ENCODE measurements around the gene TRAPPC3L. TPM values are rescaled to one million over a fixed set of nuclear protein-coding genes. Genes with fewer than 3 reads are reported as not detected.
A peak's percentile ranks its signal among the peaks of the same experiment; 100 is the strongest.

TRAPPC3L gene
- total and polyA plus RNA-seq, 4 donors: 0.36 to 1.8 (median 0.54) TPM

- WGBS, 2 donors: 69 to 77% methylated on average over 2 of the region's 2 CpGs
- DNase-seq (no peak), ATAC-seq (ENCODE audit: low FRiP score) (no peak)
- H3K9me3 ChIP-seq (ENCODE audit: control insufficient read depth, low read length): no peaks in the 10 kb centered on the region
- H3K4me3 ChIP-seq (ENCODE audit: low read length in 2 of 2): peak overlapping the region; percentile 87 to 89
- H3K4me1 ChIP-seq (ENCODE audit: control insufficient read depth in 1 of 2, insufficient read depth in 2 of 2, low read length in 2 of 2): peaks cover 2 to 3% of the 10 kb centered on the region in 2 donors
- peaks cover 7 to 10% of the 10 kb centered on the region in 2 donors for H3K36me3 ChIP-seq (ENCODE audit: control insufficient read depth in 1 of 2, insufficient read depth in 2 of 2, low read length in 1 of 2)
- H3K27ac ChIP-seq (ENCODE audit: low read depth in 1 of 2, low read length in 2 of 2): no peak overlapping the region
- H3K27me3 ChIP-seq (ENCODE audit: control insufficient read depth in 1 of 2, insufficient read depth in 2 of 2, low read length in 1 of 2): no peaks in the 10 kb centered on the region
- intact Hi-C loops (cut with DNase I): loop anchor here in 1 of 2 donors (5.0 kb wide), 1 partner anchor 236 kb away; the partner anchor contains the start of gene TSPYL1
Observed at GRCh38 chr6:116513224-116513875, 32.1 kb downstream of the TRAPPC3L start.

GRCh38 chr6:116512734-116513133 is 32.8 kb downstream of the TRAPPC3L start:
- Histone ChIP-seq H3K36me3 (ENCODE audit: control insufficient read depth in 1 of 2, insufficient read depth in 2 of 2, low read length in 1 of 2) (peaks cover 5 to 6% of the 10 kb centered on the region in 2 donors), H3K4me1 (ENCODE audit: control insufficient read depth in 1 of 2, insufficient read depth in 2 of 2, low read length in 2 of 2) (peaks cover 2 to 3% of the 10 kb centered on the region in 2 donors), H3K4me3 (ENCODE audit: low read length in 2 of 2) (peak overlapping the region; percentile 87 to 89), H3K27ac (ENCODE audit: low read depth in 1 of 2, low read length in 2 of 2) (peak overlapping the region in 1 of 2 donors; percentile 28), H3K27me3 (ENCODE audit: control insufficient read depth in 1 of 2, insufficient read depth in 2 of 2, low read length in 1 of 2) (no peaks in the 10 kb centered on the region), H3K9me3 (ENCODE audit: control insufficient read depth, low read length) (no peaks in the 10 kb centered on the region)
- DNase-seq (no peak), ATAC-seq (ENCODE audit: low FRiP score) (no peak)
- intact Hi-C loops (cut with DNase I): loop anchor here in 1 of 2 donors (5.0 kb wide), 1 partner anchor 235 kb away; the partner anchor contains the start of gene TSPYL1

- 1 to 6% methylated on average over 4 of the region's 4 CpGs for WGBS, 2 donors
- Histone ChIP-seq H3K27me3 (ENCODE audit: control insufficient read depth in 1 of 2, insufficient read depth in 2 of 2, low read length in 1 of 2) (peaks cover 0 to 1% of the 10 kb centered on the region in 2 donors), H3K36me3 (ENCODE audit: control insufficient read depth in 1 of 2, insufficient read depth in 2 of 2, low read length in 1 of 2) (peaks cover 3 to 5% of the 10 kb centered on the region in 2 donors), H3K9me3 (ENCODE audit: control insufficient read depth, low read length) (no peaks in the 10 kb centered on the region), H3K4me1 (ENCODE audit: control insufficient read depth in 1 of 2, insufficient read depth in 2 of 2, low read length in 2 of 2) (peaks cover 2 to 3% of the 10 kb centered on the region in 2 donors), H3K4me3 (ENCODE audit: low read length in 2 of 2) (peak overlapping the region; percentile 87 to 100), H3K27ac (ENCODE audit: low read depth in 1 of 2, low read length in 2 of 2) (peak overlapping the region; percentile 36 to 99)
- no peak for DNase-seq
- intact Hi-C loops (cut with DNase I): loop anchor here in 1 of 2 donors (5.0 kb wide), 1 partner anchor 235 kb away; the partner anchor contains the start of gene TSPYL1
- peak; percentile 31 for ATAC-seq (ENCODE audit: low FRiP score)
Observed at GRCh38 chr6:116512111-116512559, 33.3 kb downstream of the TRAPPC3L start.

GRCh38 chr6:116511424-116512110 is 33.9 kb downstream of the TRAPPC3L start, which contains the start of gene CALHM5:
Gene CALHM5, plus strand, starts transcription at chr6:116511639. Its CDS starts 58 bp downstream, at chr6:116511697.
- H3K4me3 ChIP-seq (ENCODE audit: low read length in 2 of 2): peak within 1 kb of the TSS; percentile 87 to 100
- peak; percentile 94 for ATAC-seq (ENCODE audit: low FRiP score)
- H3K27me3 ChIP-seq (ENCODE audit: control insufficient read depth in 1 of 2, insufficient read depth in 2 of 2, low read length in 1 of 2): peaks cover 0 to 1% of the 10 kb centered on the region in 2 donors
- H3K9me3 ChIP-seq (ENCODE audit: control insufficient read depth, low read length): no peaks in the 10 kb centered on the region
- H3K27ac ChIP-seq (ENCODE audit: low read depth in 1 of 2, low read length in 2 of 2): peak within 1 kb of the TSS; percentile 36 to 99
- H3K36me3 ChIP-seq (ENCODE audit: control insufficient read depth in 1 of 2, insufficient read depth in 2 of 2, low read length in 1 of 2): peaks cover 3 to 5% of the 10 kb centered on the region in 2 donors
- 3 to 5% methylated on average over 10 of the region's 10 CpGs for WGBS, 2 donors
- H3K4me1 ChIP-seq (ENCODE audit: control insufficient read depth in 1 of 2, insufficient read depth in 2 of 2, low read length in 2 of 2): peaks cover 2 to 3% of the 10 kb centered on the region in 2 donors
- peak; percentile 65 to 79 for DNase-seq
- intact Hi-C loops (cut with DNase I): loop anchor here in 1 of 2 donors (2.0 to 5.0 kb wide), 2 partner anchors 141 to 234 kb away; partner anchors contain the start of genes DSE and TSPYL1

GRCh38 chr6:116508527-116508926 is 37.0 kb downstream of the TRAPPC3L start:
- intact Hi-C loops (cut with DNase I): no loop called here
- peaks cover 0 to 2% of the 10 kb centered on the region in 2 donors for H3K4me1 ChIP-seq (ENCODE audit: control insufficient read depth in 1 of 2, insufficient read depth in 2 of 2, low read length in 2 of 2)
- no peaks in the 10 kb centered on the region for H3K9me3 ChIP-seq (ENCODE audit: control insufficient read depth, low read length)
- ATAC-seq (ENCODE audit: low FRiP score): no peak
- H3K4me3 ChIP-seq (ENCODE audit: low read length in 2 of 2): no peak overlapping the region
- peaks cover 0 to 1% of the 10 kb centered on the region in 2 donors for H3K27me3 ChIP-seq (ENCODE audit: control insufficient read depth in 1 of 2, insufficient read depth in 2 of 2, low read length in 1 of 2)
- DNase-seq: no peak
- H3K36me3 ChIP-seq (ENCODE audit: control insufficient read depth in 1 of 2, insufficient read depth in 2 of 2, low read length in 1 of 2): no peaks in the 10 kb centered on the region
- H3K27ac ChIP-seq (ENCODE audit: low read depth in 1 of 2, low read length in 2 of 2): no peak overlapping the region

- no peak for ATAC-seq (ENCODE audit: low FRiP score)
- Histone ChIP-seq H3K4me3 (ENCODE audit: low read length in 2 of 2) (no peak overlapping the region), H3K9me3 (ENCODE audit: control insufficient read depth, low read length) (no peaks in the 10 kb centered on the region), H3K27ac (ENCODE audit: low read depth in 1 of 2, low read length in 2 of 2) (no peak overlapping the region), H3K27me3 (ENCODE audit: control insufficient read depth in 1 of 2, insufficient read depth in 2 of 2, low read length in 1 of 2) (peaks cover 0 to 1% of the 10 kb centered on the region in 2 donors), H3K4me1 (ENCODE audit: control insufficient read depth in 1 of 2, insufficient read depth in 2 of 2, low read length in 2 of 2) (no peaks in the 10 kb centered on the region), H3K36me3 (ENCODE audit: control insufficient read depth in 1 of 2, insufficient read depth in 2 of 2, low read length in 1 of 2) (no peaks in the 10 kb centered on the region)
- 85 to 90% methylated on average over 3 of the region's 3 CpGs for WGBS, 2 donors
- intact Hi-C loops (cut with DNase I): no loop called here
- DNase-seq: no peak
Observed at GRCh38 chr6:116507324-116507723, 38.2 kb downstream of the TRAPPC3L start.

- Histone ChIP-seq H3K4me3 (ENCODE audit: low read length in 2 of 2) (no peak overlapping the region), H3K27me3 (ENCODE audit: control insufficient read depth in 1 of 2, insufficient read depth in 2 of 2, low read length in 1 of 2) (peaks cover 0 to 1% of the 10 kb centered on the region in 2 donors), H3K27ac (ENCODE audit: low read depth in 1 of 2, low read length in 2 of 2) (no peak overlapping the region), H3K4me1 (ENCODE audit: control insufficient read depth in 1 of 2, insufficient read depth in 2 of 2, low read length in 2 of 2) (no peaks in the 10 kb centered on the region), H3K36me3 (ENCODE audit: control insufficient read depth in 1 of 2, insufficient read depth in 2 of 2, low read length in 1 of 2) (no peaks in the 10 kb centered on the region), H3K9me3 (ENCODE audit: control insufficient read depth, low read length) (no peaks in the 10 kb centered on the region)
- ATAC-seq (ENCODE audit: low FRiP score) (no peak), DNase-seq (no peak)
- intact Hi-C loops (cut with DNase I): no loop called here
- WGBS, 2 donors: 75 to 82% methylated on average over 9 of the region's 9 CpGs
Observed at GRCh38 chr6:116500969-116501433, 44.5 kb downstream of the TRAPPC3L start.

GRCh38 chr6:116497113-116497676 is 48.3 kb downstream of the TRAPPC3L start:
- peaks cover 0 to 1% of the 10 kb centered on the region in 2 donors for H3K27me3 ChIP-seq (ENCODE audit: control insufficient read depth in 1 of 2, insufficient read depth in 2 of 2, low read length in 1 of 2)
- 71 to 79% methylated on average over 3 of the region's 3 CpGs for WGBS, 2 donors
- H3K36me3 ChIP-seq (ENCODE audit: control insufficient read depth in 1 of 2, insufficient read depth in 2 of 2, low read length in 1 of 2): no peaks in the 10 kb centered on the region
- no peaks in the 10 kb centered on the region for H3K4me1 ChIP-seq (ENCODE audit: control insufficient read depth in 1 of 2, insufficient read depth in 2 of 2, low read length in 2 of 2)
- H3K4me3 ChIP-seq (ENCODE audit: low read length in 2 of 2): no peak overlapping the region
- intact Hi-C loops (cut with DNase I): no loop called here
- no peaks in the 10 kb centered on the region for H3K9me3 ChIP-seq (ENCODE audit: control insufficient read depth, low read length)
- no peak overlapping the region for H3K27ac ChIP-seq (ENCODE audit: low read depth in 1 of 2, low read length in 2 of 2)
- DNase-seq (no peak), ATAC-seq (ENCODE audit: low FRiP score) (no peak)

Data from aorta (tissue), 5 donors.